BLaER1 treated with 17β-estradiol and CSF1 and Interleukin-3, amounts not matched to agents 10 nM and 100 nM (cell line): ENCODE data around the gene OR9Q2.
"Not testable (repeated sequence)": the region's sequence is repeated elsewhere in the genome, so short reads cannot be mapped to it uniquely, and the experiment has no call there.

ENCODE experiments used
- H3K27ac ChIP-seq, 11 experiments: shearing (Covaris generic); formaldehyde crosslinking; 2 replicates each; pipeline ENCODE4 v1.8.1; 2022
- H3K27me3 ChIP-seq, 11 experiments: shearing (Covaris generic); formaldehyde crosslinking; 2 replicates each; pipeline ENCODE4 v1.8.1; 2022
- H3K36me3 ChIP-seq, 11 experiments: shearing (Covaris generic); formaldehyde crosslinking; 2 replicates each; pipeline ENCODE4 v1.8.1; 2022
- H3K4me1 ChIP-seq, 10 experiments: shearing (Covaris generic); formaldehyde crosslinking; 2 replicates each; pipeline ENCODE4 v1.8.1; 2022
- H3K4me2 ChIP-seq, 11 experiments: shearing (Covaris generic); formaldehyde crosslinking; 2 replicates each; pipeline ENCODE4 v1.8.1; 2022
- H3K4me3 ChIP-seq, 10 experiments: shearing (Covaris generic); formaldehyde crosslinking; 2 replicates each; pipeline ENCODE4 v1.8.1; 2022
- H3K9ac ChIP-seq, 11 experiments: shearing (Covaris generic); formaldehyde crosslinking; 2 replicates each; pipeline ENCODE4 v1.8.1; 2022
- H3K9me3 ChIP-seq, 11 experiments: shearing (Covaris generic); formaldehyde crosslinking; replicated peaks in 1 of 11; 2 replicates each; pipeline ENCODE4 v1.8.1; 2022
- H4K20me1 ChIP-seq, 11 experiments: shearing (Covaris generic); formaldehyde crosslinking; 2 replicates each; pipeline ENCODE4 v1.8.1; 2022
- Cebpa-rat ChIP-seq, 11 experiments: shearing (Covaris generic); IDR thresholded peaks; 2 replicates each; pipeline ENCODE4 v1.8.1; 2022

OR9Q2 gene

GRCh38 chr11:58186938-58187337, 1.9 kb upstream of the OR9Q2 start:
- H3K9me3 ChIP-seq = no peaks in the 10 kb centered on the region
- no peaks in the 10 kb centered on the region for H3K36me3 ChIP-seq
- H3K27me3 ChIP-seq = no peaks in the 10 kb centered on the region
- H3K4me1 ChIP-seq = no peaks in the 10 kb centered on the region
- TF ChIP-seq Cebpa-rat (IDR thresholded peaks at IDR 0.05) = no peak
- no peaks in the 10 kb centered on the region for H4K20me1 ChIP-seq
- no peak overlapping the region for H3K4me3 ChIP-seq
- H3K9ac ChIP-seq = no peak overlapping the region
- H3K4me2 ChIP-seq = no peak overlapping the region
- H3K27ac ChIP-seq = no peak overlapping the region

GRCh38 chr11:58192229-58192628, 3.4 kb downstream of the OR9Q2 start:
- no peaks in the 10 kb centered on the region for H4K20me1 ChIP-seq
- H3K27ac ChIP-seq = no peak overlapping the region
- H3K9me3 ChIP-seq = peaks cover 0 to 11% (median 5%) of the 10 kb centered on the region in 11 experiments; a peak in 13 of 22 replicates
- no peaks in the 10 kb centered on the region for H3K27me3 ChIP-seq
- H3K4me3 ChIP-seq = no peak overlapping the region
- no peaks in the 10 kb centered on the region for H3K4me1 ChIP-seq
- H3K9ac ChIP-seq = no peak overlapping the region
- H3K4me2 ChIP-seq = no peak overlapping the region
- TF ChIP-seq Cebpa-rat (IDR thresholded peaks at IDR 0.05) = no peak
- no peaks in the 10 kb centered on the region for H3K36me3 ChIP-seq

DNA sequence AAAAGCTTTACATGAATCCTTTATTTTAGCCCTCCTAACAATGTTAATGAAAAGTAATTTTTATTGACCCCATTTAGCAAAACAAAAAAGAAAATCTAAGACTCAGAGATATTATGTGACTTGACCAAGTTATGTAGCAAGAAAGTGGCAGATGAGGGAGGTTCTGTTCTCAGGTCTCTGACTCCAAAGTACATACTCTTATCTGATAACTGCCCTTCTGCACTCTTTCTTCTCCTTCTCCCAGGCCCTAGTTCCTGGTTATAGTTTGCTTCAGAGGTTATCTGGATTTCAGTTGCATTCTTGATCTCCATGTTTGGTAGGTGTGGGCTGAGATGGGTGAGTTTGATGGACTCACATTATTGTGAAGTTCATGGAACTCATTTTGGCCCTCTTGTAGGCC, 4.5 kb downstream of the OR9Q2 start:
- Histone ChIP-seq H3K4me1 (no peaks in the 10 kb centered on the region), H3K27ac (no peak overlapping the region), H4K20me1 (no peaks in the 10 kb centered on the region), H3K36me3 (no peaks in the 10 kb centered on the region), H3K4me3 (no peak overlapping the region), H3K4me2 (no peak overlapping the region), H3K27me3 (no peaks in the 10 kb centered on the region), H3K9me3 (peaks cover 6 to 23% (median 15%) of the 10 kb centered on the region in 11 experiments; a peak in 16 of 22 replicates), H3K9ac (no peak overlapping the region)
- no peak for TF ChIP-seq Cebpa-rat (IDR thresholded peaks at IDR 0.05)

- H3K36me3 ChIP-seq = no peaks in the 10 kb centered on the region
- peaks cover 6 to 24% (median 16%) of the 10 kb centered on the region in 11 experiments; a peak in 16 of 22 replicates for H3K9me3 ChIP-seq
- no peaks in the 10 kb centered on the region for H3K27me3 ChIP-seq
- no peak overlapping the region for H3K9ac ChIP-seq
- no peaks in the 10 kb centered on the region for H4K20me1 ChIP-seq
- TF ChIP-seq Cebpa-rat (IDR thresholded peaks at IDR 0.05) = no peak
- no peak overlapping the region for H3K4me2 ChIP-seq
- H3K27ac ChIP-seq = no peak overlapping the region
- no peak overlapping the region for H3K4me3 ChIP-seq
- no peaks in the 10 kb centered on the region for H3K4me1 ChIP-seq
Measured at GRCh38 chr11:58195939-58196338, 7.1 kb downstream of the OR9Q2 start.

DNA sequence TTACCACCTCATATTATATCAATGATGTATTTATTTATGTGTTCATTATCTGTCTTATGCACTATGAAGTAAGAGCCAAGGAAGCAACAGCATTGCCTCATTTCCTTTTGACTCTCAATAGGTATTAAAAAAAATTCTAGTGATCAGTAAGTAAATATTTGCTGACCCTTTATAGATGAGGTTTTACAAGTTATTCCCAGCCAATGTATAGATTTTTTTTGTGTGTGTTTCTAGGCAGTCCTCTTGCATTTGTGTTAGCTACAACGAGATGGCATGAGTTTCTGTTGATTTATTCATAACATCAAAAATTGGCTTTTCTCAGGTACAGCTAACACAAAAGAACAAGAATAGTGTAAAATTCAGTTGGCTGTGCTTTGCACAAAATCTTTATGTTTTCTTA, 10.4 kb downstream of the OR9Q2 start:
- Histone ChIP-seq H3K4me2 (no peak overlapping the region), H3K27ac (no peak overlapping the region), H3K27me3 (no peaks in the 10 kb centered on the region)

GRCh38 chr11:58204042-58204441, 15.2 kb downstream of the OR9Q2 start, which contains the start of gene OR1S2:
OR1S2 (minus strand) TSS chr11:58204142; CDS start chr11:58204142, 0 bp downstream.
- Histone ChIP-seq H3K9me3 (no peaks in the 10 kb centered on the region), H3K36me3 (no peaks in the 10 kb centered on the region), H3K4me3 (no peak within 1 kb of the TSS), H3K4me2 (peak within 1 kb of the TSS in 3 of 11 experiments; percentile 1 to 7 (median 4); a peak in 1 of 22 replicates), H3K27me3 (no peaks in the 10 kb centered on the region), H3K9ac (no peak within 1 kb of the TSS), H3K27ac (no peak within 1 kb of the TSS), H3K4me1 (peaks cover 0 to 6% (median 0%) of the 10 kb centered on the region in 10 experiments; a peak in 2 of 20 replicates), H4K20me1 (no peaks in the 10 kb centered on the region)
- TF ChIP-seq Cebpa-rat (IDR thresholded peaks at IDR 0.05) = no peak

More for the DNA sequence above, 10.4 kb downstream of the OR9Q2 start:
- H3K9me3 ChIP-seq = peaks cover 6 to 24% (median 16%) of the 10 kb centered on the region in 11 experiments; a peak in 16 of 22 replicates
- peaks cover 0 to 3% (median 0%) of the 10 kb centered on the region in 10 experiments; a peak in 2 of 20 replicates for H3K4me1 ChIP-seq
- no peaks in the 10 kb centered on the region for H3K36me3 ChIP-seq
- H3K9ac ChIP-seq = no peak overlapping the region
- H4K20me1 ChIP-seq = no peaks in the 10 kb centered on the region
- no peak for TF ChIP-seq Cebpa-rat (IDR thresholded peaks at IDR 0.05)
- no peak overlapping the region for H3K4me3 ChIP-seq

GRCh38 chr11:58212420-58212819, 23.6 kb downstream of the OR9Q2 start, which contains the start of gene OR1S1:
OR1S1 (plus strand) TSS chr11:58212720.
- H3K4me1 ChIP-seq, H3K27ac ChIP-seq, H3K36me3 ChIP-seq, H3K9ac ChIP-seq, H3K4me3 ChIP-seq, H3K27me3 ChIP-seq, H3K4me2 ChIP-seq, H3K9me3 ChIP-seq, H4K20me1 ChIP-seq: not testable (repeated sequence)

GRCh38 chr11:58216476-58216875, 27.6 kb downstream of the OR9Q2 start:
- H3K4me1 ChIP-seq = no peaks in the 10 kb centered on the region
- no peak overlapping the region for H3K4me2 ChIP-seq
- H3K9ac ChIP-seq = no peak overlapping the region
- no peaks in the 10 kb centered on the region for H3K9me3 ChIP-seq
- H3K4me3 ChIP-seq = no peak overlapping the region
- H3K27ac ChIP-seq = no peak overlapping the region
- TF ChIP-seq Cebpa-rat (IDR thresholded peaks at IDR 0.05) = no peak
- no peaks in the 10 kb centered on the region for H3K27me3 ChIP-seq
- no peaks in the 10 kb centered on the region for H4K20me1 ChIP-seq
- no peaks in the 10 kb centered on the region for H3K36me3 ChIP-seq

- 0 out of 22 replicates have a peak, but pooled peaks cover 0 to 1% (median 0%) of the 10 kb centered on the region in 11 experiments for H3K9me3 ChIP-seq
- H3K9ac ChIP-seq = no peak overlapping the region
- H3K4me2 ChIP-seq = no peak overlapping the region
- no peaks in the 10 kb centered on the region for H3K27me3 ChIP-seq
- H4K20me1 ChIP-seq = no peaks in the 10 kb centered on the region
- TF ChIP-seq Cebpa-rat (IDR thresholded peaks at IDR 0.05) = no peak
- H3K4me3 ChIP-seq = no peak overlapping the region
- H3K36me3 ChIP-seq = no peaks in the 10 kb centered on the region
- H3K4me1 ChIP-seq = no peaks in the 10 kb centered on the region
- H3K27ac ChIP-seq = no peak overlapping the region
Measured at GRCh38 chr11:58222721-58223120, 33.9 kb downstream of the OR9Q2 start.

DNA sequence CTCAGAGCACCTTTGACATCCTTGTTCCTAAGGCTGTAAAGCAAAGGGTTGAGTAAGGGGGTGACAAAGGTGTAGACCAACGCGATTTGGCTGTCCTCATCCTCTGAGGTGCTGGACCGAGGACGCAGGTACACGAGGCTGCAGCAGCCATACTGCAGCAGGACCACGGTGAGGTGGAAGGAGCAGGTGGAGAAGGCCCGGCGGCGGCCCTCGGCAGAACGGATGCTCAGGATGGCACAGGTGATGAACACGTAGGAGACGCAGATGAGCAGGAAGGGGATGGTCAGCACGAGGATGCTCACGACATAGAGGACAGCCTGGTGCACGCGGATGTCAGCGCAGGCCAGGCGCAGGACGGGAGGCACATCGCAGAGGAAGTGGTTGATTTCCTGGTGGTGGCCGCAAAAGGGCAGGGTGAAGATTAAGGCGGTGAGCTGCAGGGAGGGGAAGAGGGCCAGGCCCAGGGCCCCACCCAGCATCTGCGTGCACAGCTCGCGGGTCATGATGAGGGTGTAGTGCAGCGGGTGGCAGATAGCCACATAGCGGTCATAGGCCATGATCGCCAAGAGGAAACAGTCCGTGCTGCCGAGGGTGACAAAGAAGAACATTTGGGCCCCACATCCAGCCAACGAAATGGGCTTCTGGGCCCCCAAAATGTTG, 39.2 kb downstream of the OR9Q2 start:
- H3K4me2 ChIP-seq = no peak overlapping the region
- no peaks in the 10 kb centered on the region for H3K36me3 ChIP-seq
- H3K27ac ChIP-seq = no peak overlapping the region
- no peak for TF ChIP-seq Cebpa-rat (IDR thresholded peaks at IDR 0.05)
- peaks cover 0 to 8% (median 0%) of the 10 kb centered on the region in 11 experiments; a peak in 2 of 22 replicates for H3K9me3 ChIP-seq
- no peaks in the 10 kb centered on the region for H3K4me1 ChIP-seq
- H3K9ac ChIP-seq = no peak overlapping the region
- H3K4me3 ChIP-seq = no peak overlapping the region
- no peaks in the 10 kb centered on the region for H4K20me1 ChIP-seq
- no peaks in the 10 kb centered on the region for H3K27me3 ChIP-seq
